A549 (cell line): ENCODE results near the gene MRPL33. TPM values are rescaled to one million over a fixed set of nuclear protein-coding genes. Genes with fewer than 3 reads are reported as not detected.

Experiments
- ATAC-seq, 2 experiments: fragments of 200-7000 bp in 1 of 2; fragments of >200 bp in 1 of 2; cut with Nextera tagmentation in 1 of 2; cut with Tn5 transposase in 1 of 2; 3 replicates each; pipeline versions ENCODE4 v1.8.0 to v1.9.1; 2018 to 2020; ENCODE audit warnings: mild to moderate bottlenecking in 1 of 2, moderate library complexity in 1 of 2
- CTCF ChIA-PET: fragments of 300-600 bp; sonication (Branson Sonifier 250); formaldehyde crosslinking; extraction: SDS; loops from one replicate; lab custom pipeline; 2021; ENCODE audit warnings: antibody characterized with exemption, inconsistent platforms; lab: Yijun Ruan, JAX
- POLR2A ChIA-PET: fragments of 350-600 bp; formaldehyde crosslinking; extraction: SDS; loops from one replicate; lab custom pipeline; 2021; ENCODE audit warnings: antibody characterized with exemption, inconsistent platforms; lab: Yijun Ruan, JAX
- DNase-seq, 2 experiments: peaks; one replicate each; pipeline versions ENCODE4 v3.0.0 to v3.0.0-alpha.2; 2011 to 2016; ENCODE audit warnings: low read depth in 1 of 2, low spot score in 1 of 2
- FAIRE-seq: peaks from 2 replicates; lab custom pipeline; 2011; peaks lifted over from hg19 to GRCh38; lab: Jason Lieb, UNC
- H3K27ac ChIP-seq, 2 experiments: fragments of >200 bp; sonication (Bioruptor Twin); formaldehyde crosslinking; 3 replicates each; pipeline ENCODE4 v1.5.1; 2016 to 2017
- H3K4me1 ChIP-seq: fragments of >200 bp; sonication (Bioruptor Twin); formaldehyde crosslinking; 3 replicates; pipeline ENCODE4 v1.6.1; 2016
- H3K4me2 ChIP-seq: fragments of >200 bp; sonication (Bioruptor Twin); formaldehyde crosslinking; 3 replicates; pipeline ENCODE4 v1.6.1; 2016
- H3K4me3 ChIP-seq: fragments of >200 bp; sonication (Bioruptor Twin); formaldehyde crosslinking; 3 replicates; pipeline ENCODE4 v1.5.1; 2016
- H3K9me3 ChIP-seq: fragments of >200 bp; sonication (Bioruptor Twin); formaldehyde crosslinking; 3 replicates; pipeline ENCODE4 v1.6.1; 2016
- ATOH8 ChIP-seq: fragments of 250-450 bp; sonication (Bioruptor Pico); IDR thresholded peaks from 2 replicates; pipeline ENCODE4 v1.5.0; 2020; ENCODE audit warnings: low read depth, mild to moderate bottlenecking, moderate library complexity
- CBX2 ChIP-seq: fragments of 200-600 bp; sonication (generic); IDR thresholded peaks from 2 replicates; pipeline ENCODE4 v1.6.1; 2016; ENCODE audit warnings: low read depth, mild to moderate bottlenecking, borderline replicate concordance
- CHD4 ChIP-seq: fragments of 200-600 bp; sonication (generic); IDR thresholded peaks from 2 replicates; pipeline ENCODE4 v1.6.1; 2016; ENCODE audit warnings: antibody characterized with exemption, mild to moderate bottlenecking, borderline replicate concordance
- EHMT2 ChIP-seq: fragments of 200-600 bp; sonication (generic); IDR thresholded peaks from 2 replicates; pipeline ENCODE4 v1.6.1; 2016; ENCODE audit warnings: antibody characterized with exemption, low read depth, mild to moderate bottlenecking, moderate library complexity
- ELK1 ChIP-seq: fragments of 150-350 bp; IDR thresholded peaks from 2 replicates; pipeline ENCODE4 v1.6.1; 2014; ENCODE audit warnings: low read depth, mild to moderate bottlenecking, low read length
- EP300 ChIP-seq, 2 experiments: fragments of >200 bp; sonication (Bioruptor Twin); formaldehyde crosslinking; IDR thresholded peaks; 2 replicates in 1 of 2; 3 replicates in 1 of 2; pipeline ENCODE4 v1.6.1; 2016 to 2017
- FOXS1 ChIP-seq: fragments of 250-450 bp; sonication (Bioruptor Pico); IDR thresholded peaks from 2 replicates; pipeline ENCODE4 v1.5.0; 2020; ENCODE audit warnings: mild to moderate bottlenecking, moderate library complexity
- GATA3 ChIP-seq: IDR thresholded peaks from 2 replicates; pipeline ENCODE4 v1.6.1; 2012; ENCODE audit warnings: borderline replicate concordance
- HOXB13 ChIP-seq: fragments of 250-450 bp; sonication (Bioruptor Pico); IDR thresholded peaks from 2 replicates; pipeline ENCODE4 v1.5.0; 2020; ENCODE audit warnings: low read depth, mild to moderate bottlenecking, moderate library complexity
- HOXB5 ChIP-seq: fragments of 250-450 bp; sonication (Bioruptor Pico); IDR thresholded peaks from 2 replicates; pipeline ENCODE4 v1.5.0; 2020; ENCODE audit warnings: mild to moderate bottlenecking, moderate library complexity
- JUNB ChIP-seq: fragments of >200 bp; sonication (Bioruptor Twin); formaldehyde crosslinking; IDR thresholded peaks from 2 replicates; pipeline ENCODE4 v1.6.1; 2016
- KDM1A ChIP-seq: fragments of 200-600 bp; sonication (generic); IDR thresholded peaks from 2 replicates; pipeline ENCODE4 v1.6.1; 2016; ENCODE audit warnings: low read depth, mild to moderate bottlenecking
- KDM5A ChIP-seq: fragments of 200-600 bp; sonication (generic); IDR thresholded peaks from 2 replicates; pipeline ENCODE4 v1.6.1; 2016; ENCODE audit warnings: antibody characterized with exemption, mild to moderate bottlenecking
- MAFK ChIP-seq: fragments of 450-650 bp; IDR thresholded peaks from 2 replicates; pipeline ENCODE4 v1.6.1; 2014; ENCODE audit not compliant: partially characterized antibody
- MYC ChIP-seq: IDR thresholded peaks from 2 replicates; pipeline ENCODE4 v1.6.1; 2012; ENCODE audit warnings: mild to moderate bottlenecking, inconsistent platforms, low read length, improper control_type of control experiment, borderline replicate concordance
- PBX3 ChIP-seq: IDR thresholded peaks from 2 replicates; pipeline ENCODE4 v1.6.1; 2012
- RARB ChIP-seq: fragments of 250-450 bp; sonication (Bioruptor Pico); IDR thresholded peaks from 2 replicates; pipeline ENCODE4 v1.8.0; 2021; ENCODE audit warnings: mild to moderate bottlenecking, moderate library complexity
- REST ChIP-seq: fragments of 200-600 bp; sonication (generic); IDR thresholded peaks from 2 replicates; pipeline ENCODE4 v1.6.1; 2016; ENCODE audit warnings: antibody characterized with exemption, mild to moderate bottlenecking, moderate library complexity
- RFX5 ChIP-seq: fragments of 450-650 bp; IDR thresholded peaks from 2 replicates; pipeline ENCODE4 v1.7.1; 2014; ENCODE audit warnings: antibody characterized with exemption, mild to moderate bottlenecking, moderate library complexity
- RNF2 ChIP-seq: fragments of 200-600 bp; sonication (generic); IDR thresholded peaks from 2 replicates; pipeline ENCODE4 v1.6.1; 2016; ENCODE audit warnings: low read depth, mild to moderate bottlenecking, antibody characterized with exemption, moderate library complexity, borderline replicate concordance
- SREBF2 ChIP-seq: fragments of 450-650 bp; IDR thresholded peaks from 2 replicates; pipeline ENCODE4 v1.6.1; 2014; ENCODE audit warnings: mild to moderate bottlenecking, moderate library complexity
- TFCP2L1 ChIP-seq: fragments of 250-450 bp; sonication (Bioruptor Pico); IDR thresholded peaks from 2 replicates; pipeline ENCODE4 v1.5.0; 2021; ENCODE audit warnings: mild to moderate bottlenecking
- TP53 ChIP-seq: fragments of 250-450 bp; sonication (Bioruptor Pico); IDR thresholded peaks from 2 replicates; pipeline ENCODE4 v1.5.0; 2021; ENCODE audit warnings: mild to moderate bottlenecking, moderate library complexity
- ZC3H11A ChIP-seq: fragments of 450-650 bp; IDR thresholded peaks from 2 replicates; pipeline ENCODE4 v1.6.1; 2014; ENCODE audit warnings: antibody characterized with exemption, mild to moderate bottlenecking
- ZNF302 ChIP-seq: fragments of 250-450 bp; sonication (Bioruptor Pico); IDR thresholded peaks from 2 replicates; pipeline ENCODE4 v1.9.0; 2021; ENCODE audit warnings: inconsistent platforms, mild to moderate bottlenecking, moderate library complexity
- WGBS: methylation state at CpG from one replicate; pipeline ENCODE4 v1.1.6; 2017; ENCODE audit errors: missing lambda C conversion rate; 5-methylcytosine and 5-hydroxymethylcytosine counted together
- polyA plus RNA-seq, 4 experiments: library from polyadenylated mRNA; depleted of rRNA in 3 of 4; stranded (reverse); fragments of >200 nt; fragmentation: RNase III in 1 of 4; extraction: RNeasy Plus Mini Kit Qiagen cat#74134 plus additional on column Dnase treatment in 1 of 4; gene quantifications; 2 replicates in 3 of 4; 3 replicates in 1 of 4; pipeline ENCODE4 v1.2.3, GENCODE V29; 2011 to 2017

Gene MRPL33
- polyA plus RNA-seq, 2 of the 4 experiments (the other 2 are of a cell fraction), result 287 to 497 TPM

- no peak for ATAC-seq
- Histone ChIP-seq H3K4me3 (no peak overlapping the region), H3K4me1 (peaks cover 17% of the 10 kb centered on the region), H3K4me2 (no peak overlapping the region), H3K27ac (no peak overlapping the region; a peak in 1 of 6 replicates), H3K9me3 (no peaks in the 10 kb centered on the region)
- FAIRE-seq, result no peak
- 94% methylated on average over 1 of the region's 1 CpG for WGBS
- ChIA-PET POLR2A (no interaction called here), CTCF (interaction anchor here (0.6 to 2.9 kb wide), 6 partner anchors 23 to 97 kb away, joined by 3 to 8 read pairs (median 4); no protein-coding TSS in a partner anchor)
- no peak for DNase-seq
- TF ChIP-seq ZC3H11A (no peak), JUNB (no peak), ZNF302 (CRISPR knock-in tag) (no peak), GATA3 (no peak), KDM1A (no peak), TP53 (no peak), RARB (CRISPR knock-in tag) (no peak)
These were observed 19.3 kb downstream of the MRPL33 start for GRCh38 chr2:27790796-27791195.

- DNase-seq (no peak), FAIRE-seq (no peak), ATAC-seq (no peak)
- Histone ChIP-seq H3K4me2 (peak overlapping the region; percentile 4; the same call in 1 of the 3 replicates), H3K4me3 (no peak overlapping the region), H3K27ac (peak overlapping the region; percentile 41 to 64; a peak in 4 of 6 replicates), H3K4me1 (peaks cover 34% of the 10 kb centered on the region), H3K9me3 (no peaks in the 10 kb centered on the region)
- ChIA-PET POLR2A (no interaction called here), CTCF (interaction anchor here (1.3 to 2.0 kb wide), 2 partner anchors 20 to 89 kb away, joined by 5 to 7 read pairs; no protein-coding TSS in a partner anchor)
- TF ChIP-seq EP300 (IDR thresholded peaks at IDR 0.05) (no peak), RFX5 (no peak), TFCP2L1 (CRISPR knock-in tag) (no peak), CHD4 (no peak), ZNF302 (CRISPR knock-in tag) (no peak), MAFK (no peak), KDM5A (no peak), FOXS1 (CRISPR knock-in tag) (no peak), PBX3 (no peak), RARB (CRISPR knock-in tag) (no peak), ATOH8 (CRISPR knock-in tag) (no peak)
These were observed 21.2 kb downstream of the MRPL33 start for GRCh38 chr2:27792759-27793158.

- WGBS, result 90% methylated on average over 8 of the region's 8 CpGs
- ATAC-seq (no peak), FAIRE-seq (no peak), DNase-seq (no peak)
- CTCF ChIA-PET, result interaction anchor here (0.9 to 2.6 kb wide), 4 partner anchors 20 to 601 kb away, joined by 3 to 15 read pairs (median 4); no protein-coding TSS in a partner anchor
- H3K4me3 ChIP-seq, result no peak overlapping the region
- no peaks in the 10 kb centered on the region for H3K9me3 ChIP-seq
- H3K4me1 ChIP-seq, result peaks cover 57% of the 10 kb centered on the region
- peak overlapping the region; percentile 89 to 97; a peak in 4 of 6 replicates for H3K27ac ChIP-seq
- no peak for TF ChIP-seq HOXB13
- TF ChIP-seq EHMT2, result no peak
- no peak for TF ChIP-seq ELK1
- no peak for TF ChIP-seq SREBF2
- no peak for TF ChIP-seq CBX2
- no peak for TF ChIP-seq REST
- no peak for TF ChIP-seq KDM5A
- no peak for TF ChIP-seq MAFK
- TF ChIP-seq MYC, result no peak
- TF ChIP-seq CHD4, result no peak
- TF ChIP-seq HOXB5 (CRISPR knock-in tag), result no peak
- TF ChIP-seq RNF2, result no peak
- H3K4me2 ChIP-seq, result no peak overlapping the region
- POLR2A ChIA-PET, result interaction anchor here (0.5 kb wide), 1 partner anchor 167 kb away, joined by 4 read pairs; no protein-coding TSS in a partner anchor
These were observed 23.7 kb downstream of the MRPL33 start for GRCh38 chr2:27795093-27795834.
